Posterior vena cava (tissue), 2 donors: ENCODE measurements around the gene UGT2B17. TPM values are rescaled to one million over a fixed set of nuclear protein-coding genes. Genes with fewer than 3 reads are reported as not detected.

Experiments
- DNase-seq: peaks from one replicate; pipeline ENCODE4 v3.0.0-alpha.2; 2020; ENCODE audit warnings: low spot score
- intact Hi-C, 2 donors: fragments of 100-400 bp; cut with DNase I; formaldehyde crosslinking; loops; one replicate each; pipeline versions ENCODE4 v1.14.1 to v1.14.2; 2022 to 2023
- total RNA-seq, 2 donors: library from RNA; stranded (reverse); fragmentation: NEBNext Ultra II Directional; extraction: Animal tissue kit (Norgen Biotek cat#: 25700); gene quantifications; one replicate each; pipeline ENCODE4 v1.2.1, GENCODE V29; 2021
- donor health status: DM: yes; HTN: yes; CAD: no.
- donor health status: DM: yes; HTN: yes; CAD: no.

Gene UGT2B17
- total RNA-seq, 2 donors from 2014 or later, result not detected

DNA sequence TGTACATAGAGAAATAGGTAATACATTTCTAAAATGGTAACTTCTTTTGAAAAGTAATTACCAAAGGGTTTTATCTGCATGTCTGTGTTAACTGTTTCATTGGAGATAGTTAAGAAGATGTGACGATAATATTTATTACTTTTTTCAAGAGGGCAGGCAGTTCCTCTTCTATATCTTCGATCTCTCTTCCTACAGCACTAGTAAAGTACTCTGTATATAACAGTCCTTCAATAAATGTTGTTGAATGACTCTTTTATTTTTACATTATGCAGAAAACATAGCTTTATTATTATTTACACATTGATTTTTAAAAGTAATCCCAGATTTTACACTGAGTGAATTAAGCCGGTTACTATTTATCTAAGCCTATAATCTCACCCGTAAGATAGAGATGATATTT, 77.1 kb downstream of the UGT2B17 start:
- no peak for DNase-seq
- intact Hi-C loops, result loop anchor here in 1 of 2 donors (10.0 kb wide), 1 partner anchor 676 kb away; no protein-coding TSS in a partner anchor

DNA sequence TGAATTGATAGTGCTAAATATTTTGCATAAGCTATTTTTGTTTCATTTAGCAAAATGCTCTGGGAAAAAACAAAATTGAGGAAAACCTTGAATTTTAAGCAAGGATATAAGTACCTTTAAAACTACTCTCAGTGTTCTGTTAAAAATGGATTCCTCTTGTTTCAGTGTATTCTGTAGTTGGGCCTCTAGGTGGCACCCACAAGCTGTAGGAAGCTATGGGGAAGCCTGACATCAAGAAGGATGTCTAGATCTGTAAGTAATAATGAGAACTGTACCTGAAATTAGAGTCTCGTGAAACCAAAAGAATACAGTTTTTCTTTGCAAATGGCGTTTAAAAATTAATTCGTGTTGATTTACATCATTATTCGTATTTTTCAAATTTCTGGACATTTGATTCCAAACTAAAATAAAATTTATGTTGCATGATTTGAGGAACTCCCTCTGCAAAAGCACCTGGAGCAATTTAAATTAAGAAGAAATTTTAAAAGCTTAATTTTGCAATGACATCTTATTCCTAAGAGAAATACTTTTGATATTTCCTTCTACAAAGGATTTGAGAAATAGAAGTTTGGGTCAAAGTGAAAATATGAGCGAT, 77.6 kb downstream of the UGT2B17 start:
- intact Hi-C loops, result loop anchor here in 1 of 2 donors (10.0 kb wide), 1 partner anchor 676 kb away; no protein-coding TSS in a partner anchor
- no peak for DNase-seq

DNA sequence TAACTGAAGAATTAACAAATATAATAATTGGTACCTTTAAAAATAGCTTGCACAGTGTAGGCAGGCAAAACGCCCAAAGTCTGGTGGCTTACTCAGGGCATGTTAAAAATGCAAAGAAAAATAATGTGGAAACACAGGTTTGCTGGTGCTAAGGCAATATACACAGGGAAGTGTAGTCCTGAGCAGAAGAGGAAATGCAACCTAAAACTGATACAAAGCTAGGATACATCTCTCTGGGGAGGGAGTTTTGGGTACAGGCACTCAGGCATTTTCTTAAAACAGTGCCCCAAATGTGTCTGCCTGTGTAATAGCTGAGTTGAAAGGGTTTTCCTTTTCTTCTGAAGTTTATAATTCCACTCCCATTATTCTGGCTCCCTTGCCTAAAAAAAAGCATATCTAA, 81.4 kb downstream of the UGT2B17 start:
- DNase-seq, result no peak
- intact Hi-C loops, result loop anchor here in 1 of 2 donors (10.0 kb wide), 1 partner anchor 680 kb away; no protein-coding TSS in a partner anchor

DNA sequence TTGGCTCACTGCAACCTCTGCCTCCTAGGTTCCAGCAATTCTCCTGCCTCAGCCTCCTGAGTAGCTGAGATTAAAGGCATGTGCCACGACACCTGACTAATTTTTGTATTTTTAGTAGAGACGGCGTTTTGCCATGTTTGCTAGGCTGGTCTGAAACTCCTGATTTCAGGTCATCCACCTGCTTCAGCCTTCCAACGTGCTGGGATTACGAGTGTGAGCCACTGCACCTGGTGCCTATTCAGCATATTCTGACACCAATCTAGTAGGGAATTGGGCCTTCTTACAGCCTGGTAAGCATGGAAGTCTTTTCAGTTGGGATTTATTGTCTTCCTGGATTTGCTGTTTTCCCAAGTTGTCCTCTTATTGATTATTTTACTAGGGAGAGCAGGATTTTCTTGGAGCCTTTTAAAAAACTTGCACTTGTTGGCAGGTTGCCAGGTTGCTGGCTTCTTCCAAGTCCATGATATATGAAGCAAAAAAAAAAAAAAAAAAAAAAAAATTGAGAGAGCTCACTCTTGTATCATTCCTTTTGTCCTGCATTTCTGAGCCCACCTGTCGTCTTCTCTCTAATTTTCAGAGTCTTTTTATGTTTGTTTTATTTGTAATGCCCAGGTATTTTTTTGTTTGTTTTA, 85.2 kb downstream of the UGT2B17 start:
- intact Hi-C loops, result loop anchor here in 1 of 2 donors (10.0 kb wide), 1 partner anchor 684 kb away; no protein-coding TSS in a partner anchor
- DNase-seq, result no peak

DNA sequence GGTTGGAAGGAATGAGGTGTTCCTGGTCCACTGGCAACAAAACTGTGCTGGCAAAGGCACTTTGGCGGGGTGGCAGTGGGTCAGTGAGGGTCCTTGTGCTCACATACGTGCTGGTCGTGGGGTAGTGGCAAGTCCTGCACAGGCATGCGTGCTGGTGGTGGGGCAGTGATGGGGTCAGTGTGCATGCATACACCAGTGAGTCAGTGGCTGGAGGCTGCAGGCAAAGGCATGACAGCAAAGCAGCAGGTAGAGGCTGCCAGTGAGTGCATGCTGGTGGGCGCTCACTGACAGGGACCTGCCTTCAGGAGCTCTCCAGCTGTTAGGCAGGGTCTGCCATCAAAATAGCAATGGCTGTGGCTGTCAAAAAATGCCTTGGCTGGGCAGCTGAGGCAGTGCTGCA, 86.8 kb downstream of the UGT2B17 start:
- intact Hi-C loops, result no loop called here
- no peak for DNase-seq

Other genes starting within 250 kb of the UGT2B17 start
- gene YTHDC1, start 226.2 kb downstream of the UGT2B17 start, total RNA-seq, result 10 to 100 TPM; 57.4 to 57.8 TPM
- not detected for gene TMPRSS11E, start 128.9 kb downstream of the UGT2B17 start, total RNA-seq
- gene UGT2B15, start 94.3 kb upstream of the UGT2B17 start, total RNA-seq, result not detected
- gene UGT2B10, start 239.7 kb upstream of the UGT2B17 start, total RNA-seq, result not detected